HG03045 (cell line): ENCODE measurements around the gene NT5C3B.
"Not testable (repeated sequence)": the region's sequence is repeated elsewhere in the genome, so short reads cannot be mapped to it uniquely, and the experiment has no call there.

ENCODE experiments used
- ATAC-seq: cut with Tn5 transposase; IDR thresholded peaks from one replicate; pipeline ENCODE4 v1.9.1; 2021; ENCODE audit warnings: mild to moderate bottlenecking, moderate library complexity; ENCODE audit not compliant: unreplicated experiment

The NT5C3B gene

DNA sequence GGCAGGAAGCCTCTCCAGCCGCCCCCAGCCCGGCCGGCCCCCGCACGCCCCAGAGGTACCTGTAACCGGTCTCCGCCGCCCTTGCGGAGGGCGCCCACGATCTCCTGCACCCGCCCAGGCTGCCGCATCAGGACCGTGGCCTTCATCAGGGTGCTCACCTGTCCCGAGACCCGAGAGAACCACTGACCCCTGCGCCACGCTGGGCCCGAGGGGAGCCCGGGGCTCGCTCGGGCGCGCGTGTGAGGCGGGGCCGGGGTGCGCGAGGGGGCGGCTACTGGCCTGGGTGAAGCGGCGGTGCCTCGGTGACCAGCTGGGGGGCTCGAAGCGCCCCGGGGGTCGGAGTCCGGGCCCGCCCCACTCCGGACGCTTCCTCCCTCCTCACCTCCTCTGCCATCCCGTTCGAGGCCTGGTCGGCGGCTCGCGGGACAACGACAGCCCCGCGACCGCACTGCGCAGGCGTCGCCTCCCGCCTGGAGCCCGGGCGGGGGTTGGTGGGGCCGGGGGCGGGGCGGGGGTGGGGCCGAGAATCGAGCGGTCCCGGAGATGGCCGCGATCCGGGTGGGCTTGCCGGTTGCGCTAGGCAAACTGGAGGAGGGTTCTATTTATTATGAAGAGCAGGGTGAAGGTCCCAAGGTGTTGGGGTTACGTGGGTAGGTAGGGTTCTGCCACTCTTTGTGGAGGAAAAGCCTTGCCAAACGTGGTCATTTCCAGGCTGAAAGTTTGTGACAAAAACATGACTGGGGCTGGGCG lies at the start of gene NT5C3B:
TSS of gene NT5C3B (minus strand) at position 433 of the 750 bp plus-strand sequence. CDS start at position 394, 39 bp downstream.
- no peak for ATAC-seq

GRCh38 chr17:41885733-41886132 lies 49.7 kb upstream of the NT5C3B start:
- ATAC-seq: no peak

DNA sequence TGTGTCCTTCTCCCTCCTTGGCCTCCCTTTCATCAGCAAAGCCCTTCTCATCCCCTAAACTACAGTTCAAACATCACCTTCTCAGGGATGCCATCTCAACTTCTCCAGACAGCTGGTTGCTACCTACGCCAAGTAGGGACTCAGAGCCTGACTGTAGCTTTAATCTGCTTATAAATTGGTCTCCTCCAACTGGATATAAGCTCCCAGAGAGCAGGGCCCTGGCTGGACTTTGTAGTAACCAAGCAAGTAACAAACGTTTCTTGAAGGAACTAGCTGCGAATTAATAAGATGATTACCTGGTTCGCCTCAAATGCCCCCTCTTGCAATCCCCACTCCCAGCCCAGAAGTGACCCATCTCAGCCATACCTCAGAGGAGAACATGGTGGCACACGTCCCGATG lies 46.7 kb upstream of the NT5C3B start:
- ATAC-seq: no peak

- ATAC-seq: no peak
These were observed 44.1 kb upstream of the NT5C3B start for GRCh38 chr17:41880130-41880529.

DNA sequence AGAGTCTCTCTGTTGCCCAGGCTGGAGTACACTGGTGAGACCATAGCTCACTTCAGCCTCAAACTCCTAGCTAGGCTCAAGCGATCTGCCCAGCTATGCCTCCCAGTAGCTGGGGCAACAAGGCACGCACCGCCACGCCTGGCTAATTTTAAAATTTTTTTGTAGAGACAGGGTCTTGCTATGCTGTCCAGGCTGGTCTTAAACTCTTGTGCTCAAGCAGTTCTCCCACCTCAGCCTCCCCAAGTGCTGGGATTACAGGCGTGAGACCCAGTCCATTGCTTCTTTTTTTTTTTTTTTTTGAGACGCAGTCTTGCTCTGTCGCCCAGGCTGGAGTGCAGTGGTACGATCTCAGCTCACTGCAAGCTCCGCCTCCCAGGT lies 38.2 kb upstream of the NT5C3B start:
- ATAC-seq: not testable (repeated sequence)

GRCh38 chr17:41873559-41874292 lies 37.7 kb upstream of the NT5C3B start:
- no peak for ATAC-seq

GRCh38 chr17:41871789-41872188 lies 35.8 kb upstream of the NT5C3B start:
- ATAC-seq: no peak

GRCh38 chr17:41870627-41871026 lies 34.6 kb upstream of the NT5C3B start:
- ATAC-seq: no peak

- no peak for ATAC-seq
These were observed 34.1 kb upstream of the NT5C3B start for GRCh38 chr17:41870097-41870496.

DNA sequence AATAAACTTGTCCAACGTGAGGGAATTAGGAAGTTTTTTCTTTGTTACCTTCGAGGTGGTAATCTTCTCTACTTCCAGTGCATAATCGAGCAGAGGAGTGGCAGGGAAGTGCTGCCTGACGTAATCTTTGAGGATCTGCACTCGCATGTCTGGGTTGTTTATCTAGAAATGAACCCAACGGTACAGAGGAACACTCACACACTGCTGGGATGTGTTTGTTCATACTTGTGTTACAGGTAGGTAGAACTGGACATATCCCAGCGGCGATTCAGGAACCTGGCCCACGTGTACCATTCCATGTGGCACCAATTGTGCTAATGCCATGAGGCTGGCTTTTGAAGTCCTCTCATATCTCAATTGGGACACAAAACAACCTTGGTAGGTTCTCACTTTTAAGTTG lies 33.4 kb upstream of the NT5C3B start:
- ATAC-seq: no peak

DNA sequence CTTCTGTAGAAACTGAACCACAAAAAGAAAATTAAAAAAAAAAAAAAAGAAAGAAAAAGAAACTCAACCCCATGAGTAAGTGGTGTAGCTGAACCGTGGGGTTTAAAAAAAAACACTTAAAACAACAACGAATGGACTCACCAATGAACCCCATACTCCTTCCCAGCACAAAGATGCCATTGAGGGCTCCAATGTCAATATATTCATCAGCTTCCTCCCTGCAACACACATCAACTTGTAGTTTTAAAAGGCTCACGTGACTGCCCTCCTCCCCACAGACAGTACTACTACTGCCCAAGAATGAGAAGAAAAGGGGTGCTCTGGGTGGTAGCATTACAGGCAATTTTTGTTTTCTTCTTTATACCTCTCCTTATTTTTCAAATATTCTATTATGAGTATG lies 32.5 kb upstream of the NT5C3B start:
- no peak for ATAC-seq

DNA sequence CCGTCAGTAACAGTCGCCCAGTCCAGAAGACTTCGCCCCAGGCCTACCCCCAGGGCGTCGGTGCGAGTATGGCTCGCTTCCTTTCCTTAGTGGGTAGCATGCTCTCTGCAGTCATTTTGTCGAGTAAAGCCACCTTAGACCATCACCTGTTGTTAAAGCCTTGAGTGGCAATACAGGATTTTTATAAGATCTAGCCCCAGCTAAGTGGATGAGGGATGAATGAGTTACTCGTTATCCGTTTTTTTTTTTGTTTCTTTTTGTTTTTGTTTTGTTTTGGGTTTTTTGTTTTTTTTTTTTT lies 29.5 kb upstream of the NT5C3B start:
- no peak for ATAC-seq

- peak; percentile 76 for ATAC-seq
These were observed 29.0 kb upstream of the NT5C3B start, which contains the start of gene KLHL11 for GRCh38 chr17:41864836-41865595. Gene KLHL11 (minus strand): TSS chr17:41865423. CDS start chr17:41865370, 53 bp downstream.

DNA sequence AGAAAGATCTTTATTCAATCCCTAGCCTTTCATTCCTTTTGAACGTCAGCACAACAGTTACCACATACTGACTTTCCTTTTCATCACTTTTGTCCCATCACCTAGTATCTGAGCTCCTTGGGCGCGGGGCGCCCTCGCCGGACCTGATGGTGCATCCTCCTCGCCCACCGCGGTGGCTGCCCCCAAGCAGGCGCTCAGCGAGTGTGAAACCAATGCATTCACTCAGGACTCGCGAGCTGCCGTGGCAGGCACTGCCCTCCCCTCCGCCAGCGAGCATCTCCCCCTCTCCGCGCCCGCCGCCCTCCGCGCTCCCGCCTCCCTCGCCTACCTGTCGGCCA lies 28.4 kb upstream of the NT5C3B start:
- no peak for ATAC-seq

GRCh38 chr17:41863074-41863848 lies 27.2 kb upstream of the NT5C3B start:
- ATAC-seq: no peak

DNA sequence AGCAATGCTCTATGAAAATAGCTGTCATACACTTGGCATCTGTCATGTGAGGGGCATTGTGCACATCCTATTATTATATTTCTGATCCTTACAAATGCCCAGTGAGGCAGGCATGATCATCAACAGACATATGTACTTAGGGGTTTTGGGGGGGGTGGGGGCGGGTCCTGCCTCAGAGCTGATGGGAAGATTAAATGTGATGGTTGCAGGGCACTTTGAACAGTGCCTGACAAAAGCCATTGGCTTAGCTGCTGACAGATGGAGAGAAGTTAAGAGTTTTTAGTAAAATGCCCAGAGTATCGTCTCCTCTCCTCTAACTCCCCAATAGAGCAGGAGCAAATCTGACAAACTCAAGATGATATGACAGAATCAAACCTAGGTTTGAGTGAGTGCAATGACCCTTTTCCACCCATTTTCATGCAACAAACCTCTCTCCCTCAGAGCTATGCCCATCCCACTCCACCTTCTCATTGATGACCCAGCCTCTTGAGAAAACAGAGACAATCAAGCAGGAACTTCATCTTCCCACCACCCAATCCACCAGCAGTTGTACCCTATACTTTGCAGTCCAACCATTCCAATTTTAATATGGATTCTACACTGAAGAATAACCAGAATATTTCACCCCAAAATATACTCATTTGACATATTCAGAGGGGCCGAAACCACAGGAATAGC lies 24.4 kb upstream of the NT5C3B start:
- ATAC-seq: no peak

DNA sequence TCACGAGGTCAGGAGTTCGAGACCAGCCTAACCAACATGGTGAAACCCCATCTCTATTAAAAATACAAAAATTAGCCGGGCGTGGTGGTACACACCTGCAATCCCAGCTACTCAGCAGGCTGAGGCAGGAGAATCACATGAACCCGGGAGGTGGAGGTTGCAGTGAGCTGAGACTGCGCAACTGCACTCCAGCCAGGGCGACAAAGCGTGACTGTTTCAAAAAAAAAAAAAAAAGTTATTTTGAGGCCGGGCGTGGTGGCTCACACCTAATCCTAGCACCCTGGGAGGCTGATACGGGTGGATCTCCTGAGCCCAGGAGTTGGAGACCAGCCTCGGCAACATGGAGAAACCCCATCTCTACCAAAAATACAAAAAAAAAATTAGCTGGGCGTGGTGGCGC lies 15.3 kb upstream of the NT5C3B start:
- ATAC-seq: not testable (repeated sequence)

DNA sequence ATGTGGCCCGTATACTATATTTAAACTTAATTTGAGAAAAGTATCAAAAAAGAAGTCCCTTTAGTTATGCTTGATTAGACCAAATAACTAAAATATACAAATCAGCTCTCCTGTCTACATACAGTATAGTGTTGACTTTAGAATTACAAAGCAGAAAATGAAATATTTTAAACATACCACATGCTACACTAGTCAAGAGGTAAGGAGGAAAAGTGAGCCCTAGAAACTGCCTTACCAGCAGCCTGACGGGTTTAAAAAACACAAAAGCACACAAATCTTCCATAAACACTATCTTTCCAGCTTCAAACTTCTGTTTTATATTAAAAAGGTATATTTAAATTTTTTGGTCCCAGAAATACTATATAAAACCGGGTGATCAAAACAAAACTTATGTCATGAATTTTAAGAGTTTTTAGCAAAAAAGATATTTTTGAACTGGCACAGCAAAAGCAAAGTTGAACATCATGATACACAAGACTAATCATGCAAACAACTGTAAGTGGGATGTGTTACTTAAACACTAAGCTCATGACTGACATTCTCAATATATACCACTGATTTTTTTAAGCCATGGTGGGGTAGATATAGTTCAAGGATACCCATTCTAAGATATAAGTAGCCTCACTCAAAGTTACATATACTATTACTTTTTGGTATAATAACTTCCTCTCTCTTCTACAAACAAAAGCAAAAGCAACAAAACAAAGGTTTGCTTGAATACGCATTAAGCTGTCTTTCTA lies 13.4 kb upstream of the NT5C3B start:
- ATAC-seq: no peak

DNA sequence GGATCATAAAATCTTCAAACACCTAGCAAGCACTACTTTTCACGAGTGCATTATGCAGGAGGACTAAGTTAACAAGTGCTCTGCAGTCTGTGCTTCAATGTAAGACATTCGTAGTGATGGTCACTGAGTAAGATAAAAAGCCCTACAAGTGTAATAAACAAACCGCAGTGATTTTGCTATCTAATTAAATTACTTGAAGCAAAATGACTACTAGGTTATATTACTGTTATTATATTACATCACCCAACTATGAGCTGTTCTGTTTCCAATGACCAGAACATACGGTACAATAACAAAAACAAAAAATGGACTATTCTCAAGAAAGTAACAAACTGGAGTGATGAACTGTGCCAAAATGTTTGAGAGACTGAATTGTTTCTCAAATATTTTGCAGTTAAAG lies 12.8 kb upstream of the NT5C3B start:
- no peak for ATAC-seq

GRCh38 chr17:41844971-41845370 lies 8.9 kb upstream of the NT5C3B start:
- ATAC-seq: no peak
